GM18858 (cell line): ENCODE data around the gene SIGLEC1.

Source experiments
- ATAC-seq: cut with Tn5 transposase; IDR thresholded peaks from one replicate; pipeline ENCODE4 v1.9.1; 2021; ENCODE audit not compliant: unreplicated experiment

The SIGLEC1 gene

GRCh38 chr20:3744806-3745685, 32.6 kb upstream of the SIGLEC1 start:
- no peak for ATAC-seq

- no peak for ATAC-seq
These were observed 31.6 kb upstream of the SIGLEC1 start for GRCh38 chr20:3744037-3744436.

GRCh38 chr20:3743251-3743650, 30.9 kb upstream of the SIGLEC1 start:
- no peak for ATAC-seq

- no peak for ATAC-seq
These were observed 29.5 kb upstream of the SIGLEC1 start for GRCh38 chr20:3741836-3742458.

- no peak for ATAC-seq
These were observed 28.4 kb upstream of the SIGLEC1 start for GRCh38 chr20:3740615-3741301.

GRCh38 chr20:3739926-3740451, 27.6 kb upstream of the SIGLEC1 start:
- ATAC-seq = no peak

GRCh38 chr20:3739054-3739925, 26.9 kb upstream of the SIGLEC1 start:
- no peak for ATAC-seq

- no peak for ATAC-seq
These were observed 26.0 kb upstream of the SIGLEC1 start for GRCh38 chr20:3738111-3739053.

GRCh38 chr20:3735768-3736167, 23.4 kb upstream of the SIGLEC1 start:
- no peak for ATAC-seq

GRCh38 chr20:3734111-3734843, 21.9 kb upstream of the SIGLEC1 start:
- ATAC-seq = no peak

- no peak for ATAC-seq
These were observed 21.0 kb upstream of the SIGLEC1 start for GRCh38 chr20:3733119-3733995.

- no peak for ATAC-seq
These were observed 20.1 kb upstream of the SIGLEC1 start, which contains the start of gene HSPA12B for GRCh38 chr20:3732327-3733118. Gene HSPA12B (plus strand): TSS chr20:3732685. CDS start chr20:3738675, 5,990 bp downstream.

- ATAC-seq = no peak
These were observed 19.5 kb upstream of the SIGLEC1 start for GRCh38 chr20:3731944-3732326.

- ATAC-seq = no peak
These were observed 18.6 kb upstream of the SIGLEC1 start for GRCh38 chr20:3730803-3731672.

GRCh38 chr20:3729811-3730540, 17.6 kb upstream of the SIGLEC1 start:
- no peak for ATAC-seq
